Spinal cord (tissue), 10 donors: ENCODE results near the gene MAP2K2. TPM values are rescaled to one million over a fixed set of nuclear protein-coding genes. Genes with fewer than 3 reads are reported as not detected.

Experiments used
- DNase-seq, 6 donors: peaks; one replicate each; pipeline versions ENCODE4 v3.0.0 to v3.0.0-alpha.2; 2013 to 2015; ENCODE audit warnings: low spot score in 6 of 6, low read depth in 4 of 6
- H3K27ac ChIP-seq: one replicate; pipeline ENCODE4 v1.5.1; 2013; ENCODE audit warnings: low read depth, low read length, control low read depth
- H3K27me3 ChIP-seq: one replicate; pipeline ENCODE4 v1.6.1; 2013; ENCODE audit warnings: low read length; ENCODE audit not compliant: control insufficient read depth, insufficient read depth
- H3K36me3 ChIP-seq: one replicate; pipeline ENCODE4 v1.6.1; 2013; ENCODE audit warnings: low read length; ENCODE audit not compliant: control insufficient read depth, insufficient read depth
- H3K4me1 ChIP-seq: one replicate; pipeline ENCODE4 v1.6.1; 2013; ENCODE audit warnings: low read length; ENCODE audit not compliant: control insufficient read depth, insufficient read depth
- H3K4me3 ChIP-seq: one replicate; pipeline ENCODE4 v1.5.1; 2013; ENCODE audit warnings: low read depth, low read length, control low read depth
- H3K9me3 ChIP-seq: one replicate; pipeline ENCODE4 v1.6.1; 2013; ENCODE audit warnings: low read length; ENCODE audit not compliant: control insufficient read depth, insufficient read depth
- WGBS: methylation state at CpG from one replicate; pipeline ENCODE4 v1.1.5; 2013; ENCODE audit warnings: missing lambda C conversion rate; ENCODE audit not compliant: insufficient coverage; 5-methylcytosine and 5-hydroxymethylcytosine counted together
- polyA plus RNA-seq, 2 donors: library from polyadenylated mRNA; unstranded; fragments of 120-200 nt; gene quantifications; one replicate each; pipeline ENCODE4 v1.2.1, GENCODE V29; 2013; ENCODE audit not compliant: insufficient read length in 2 of 2
- small RNA-seq: library from RNA; depleted of rRNA; stranded (forward); fragments of <200 nt; gene quantifications from one replicate; pipeline ENCODE3, GENCODE V24; 2014; ENCODE audit warnings: low replicate concordance
- total RNA-seq, 2 donors: library from RNA; depleted of rRNA in 1 of 2; stranded (reverse); fragments of 120-200 nt in 1 of 2; fragments of >200 nt in 1 of 2; gene quantifications; one replicate each; pipeline versions ENCODE4 v1.2.3 to v1.2.4, GENCODE V29; 2013 to 2014
- donor health status: healthy.

Gene MAP2K2
- total and polyA plus RNA-seq, 4 donors, result 72.6 to 188 (median 152) TPM

DNA sequence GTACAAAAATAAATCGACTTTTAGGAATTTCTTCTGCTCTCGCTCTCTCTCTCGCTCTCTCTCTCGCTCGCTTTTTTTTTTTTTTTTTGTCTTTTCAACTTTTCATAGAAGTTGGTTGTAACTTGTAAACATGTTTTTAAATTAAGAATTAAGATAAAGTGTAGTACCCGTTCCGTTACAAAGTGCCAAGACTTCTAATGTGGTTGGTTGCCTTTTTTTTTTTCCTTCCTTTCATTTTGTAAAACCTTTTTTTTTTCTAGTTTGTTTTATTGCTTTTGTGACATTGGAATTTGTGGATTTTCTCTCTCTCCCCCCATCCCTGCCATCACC, 77.6 kb downstream of the MAP2K2 start:
- H3K4me3 ChIP-seq, result no peak overlapping the region
- DNase-seq, result no peak
- no peaks in the 10 kb centered on the region for H3K9me3 ChIP-seq
- no CpG with 5 or more reads among the region's 7 CpGs for WGBS
- no peaks in the 10 kb centered on the region for H3K27me3 ChIP-seq
- peaks cover 77% of the 10 kb centered on the region for H3K36me3 ChIP-seq
- peaks cover 11% of the 10 kb centered on the region for H3K4me1 ChIP-seq
- no peak overlapping the region for H3K27ac ChIP-seq

DNA sequence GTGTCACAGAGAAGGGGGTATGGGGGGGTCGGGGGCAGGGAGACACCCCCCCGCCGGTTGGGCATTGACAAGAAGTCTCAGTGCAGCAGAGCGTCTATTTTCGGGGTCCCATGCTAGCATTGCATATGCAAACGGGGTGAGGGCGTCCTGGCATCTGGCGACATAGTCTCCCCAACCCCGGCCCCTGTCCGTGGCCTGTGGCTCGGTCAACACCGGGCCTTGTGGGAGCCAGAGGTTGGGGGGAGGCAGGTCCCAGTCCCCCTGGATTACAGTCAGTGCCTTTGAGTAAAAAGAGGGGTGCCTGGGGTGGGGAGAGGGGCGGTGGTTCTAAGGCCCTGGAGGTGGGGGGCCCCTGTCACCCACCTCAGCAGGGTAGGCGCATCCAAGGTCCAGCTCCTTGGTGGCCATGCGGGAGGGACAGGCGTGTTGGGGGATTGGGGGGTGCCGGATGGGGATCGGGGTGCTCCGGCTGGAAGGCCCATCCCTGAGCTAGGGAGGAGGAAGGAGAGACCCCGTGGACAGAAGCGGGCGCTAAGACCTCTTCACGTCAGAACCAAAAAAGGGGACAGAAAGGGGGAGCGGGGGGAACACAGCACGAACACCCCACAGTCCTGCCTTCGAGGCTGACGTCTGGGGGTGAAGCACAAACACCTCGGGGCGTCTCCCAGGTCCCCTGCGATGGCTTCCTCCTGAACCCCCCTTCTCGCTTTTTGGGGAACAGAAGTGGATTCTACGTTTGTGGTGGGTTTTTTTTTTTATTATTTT, 78.1 kb downstream of the MAP2K2 start:
- DNase-seq, result no peak
- WGBS, result 90% methylated on average over 26 of the region's 32 CpGs
- Histone ChIP-seq H3K27ac (no peak overlapping the region), H3K4me3 (no peak overlapping the region), H3K9me3 (no peaks in the 10 kb centered on the region), H3K36me3 (peaks cover 76% of the 10 kb centered on the region), H3K27me3 (no peaks in the 10 kb centered on the region), H3K4me1 (peaks cover 11% of the 10 kb centered on the region)

DNA sequence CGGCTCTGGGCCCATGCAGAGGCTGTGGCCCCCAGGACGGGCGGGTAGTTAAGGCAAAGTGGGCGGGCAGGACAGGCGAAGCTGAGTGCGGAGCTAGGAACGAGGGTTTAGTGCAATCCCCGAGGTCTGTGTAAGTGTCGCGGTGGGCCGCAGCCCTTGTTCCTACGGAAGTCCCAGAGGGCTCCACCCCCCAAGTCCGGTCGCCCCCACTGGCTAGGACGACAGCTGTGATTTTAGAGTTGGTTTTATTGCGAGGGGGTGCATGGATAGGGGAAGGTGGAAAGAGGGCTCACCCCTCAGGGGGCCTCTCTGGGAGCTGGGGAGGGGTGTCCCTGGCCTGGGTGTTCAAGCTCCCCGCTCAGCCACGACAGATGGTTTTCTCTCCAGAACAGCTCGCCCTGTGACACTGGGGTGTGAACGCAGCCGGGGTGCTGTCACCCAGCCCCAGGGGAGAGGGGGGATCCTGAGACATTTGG, 78.9 kb downstream of the MAP2K2 start:
- Histone ChIP-seq H3K27ac (no peak overlapping the region), H3K36me3 (peaks cover 76% of the 10 kb centered on the region), H3K27me3 (no peaks in the 10 kb centered on the region), H3K4me3 (no peak overlapping the region), H3K4me1 (peaks cover 11% of the 10 kb centered on the region), H3K9me3 (no peaks in the 10 kb centered on the region)
- WGBS, result 56% methylated on average over 12 of the region's 21 CpGs
- peak in 1 of 6 donors; percentile 64 for DNase-seq

DNA sequence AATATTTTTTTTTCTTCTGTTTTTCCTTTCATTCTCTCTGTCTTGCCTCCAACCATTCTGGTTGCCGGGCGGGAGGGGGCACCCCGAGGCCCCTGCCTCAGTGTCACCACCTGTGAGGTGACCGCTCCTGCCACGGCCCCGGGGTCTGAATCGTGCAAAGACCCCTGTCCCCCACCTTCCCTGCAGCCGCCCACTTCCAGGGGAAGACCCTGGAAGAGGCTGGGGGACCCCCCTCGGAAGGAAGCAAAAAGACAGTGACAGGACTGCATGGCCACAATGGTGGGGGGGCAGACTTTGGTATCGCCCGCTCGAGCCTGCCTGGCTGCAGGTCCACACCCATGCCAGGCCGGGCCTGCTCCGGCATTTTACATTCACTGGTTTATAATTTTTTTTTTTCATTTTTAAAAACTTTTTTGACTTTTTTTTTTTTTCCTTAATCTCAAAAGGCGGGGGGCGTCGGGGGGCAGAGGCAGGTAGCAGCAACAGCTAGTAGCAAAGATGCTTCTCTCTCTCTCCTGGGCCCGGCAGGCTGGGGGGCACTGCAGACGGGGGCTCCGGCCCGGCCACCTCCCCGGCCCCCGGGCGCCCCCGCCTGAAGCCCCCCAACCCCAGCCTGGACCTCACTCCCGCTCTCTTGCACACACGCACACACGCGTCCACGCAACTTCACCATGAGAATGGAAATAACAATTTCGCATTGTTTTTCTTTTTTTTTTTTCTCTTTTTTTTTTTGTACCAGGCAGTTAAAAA, 79.8 kb downstream of the MAP2K2 start:
- no peaks in the 10 kb centered on the region for H3K9me3 ChIP-seq
- H3K27ac ChIP-seq, result no peak overlapping the region
- 92% methylated on average over 7 of the region's 31 CpGs for WGBS
- H3K27me3 ChIP-seq, result no peaks in the 10 kb centered on the region
- H3K4me3 ChIP-seq, result no peak overlapping the region
- H3K4me1 ChIP-seq, result peaks cover 7% of the 10 kb centered on the region
- H3K36me3 ChIP-seq, result peaks cover 69% of the 10 kb centered on the region
- no peak for DNase-seq

DNA sequence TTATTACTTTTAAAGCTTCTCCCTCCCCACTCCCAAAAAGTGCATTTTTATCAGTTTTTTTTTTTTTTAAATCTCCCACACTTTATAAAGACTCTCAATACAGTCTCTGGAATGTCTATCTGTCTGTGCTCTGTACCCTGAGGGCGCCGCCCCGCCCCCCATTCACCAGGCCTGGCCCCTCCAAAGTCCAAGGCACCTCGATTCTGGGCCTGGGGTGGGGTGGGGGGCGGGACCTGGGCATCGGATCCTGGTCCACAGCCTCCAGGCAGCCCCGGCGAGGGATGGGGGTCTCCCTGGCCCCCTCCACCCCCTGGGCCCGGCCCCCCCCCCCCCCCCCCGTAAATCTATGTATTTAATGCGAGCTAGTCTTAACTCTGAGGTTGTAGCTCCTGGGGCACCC, 80.5 kb downstream of the MAP2K2 start:
- no peak overlapping the region for H3K4me3 ChIP-seq
- no CpG with 5 or more reads among the region's 11 CpGs for whole genome bisulfite sequencing
- H3K36me3 ChIP-seq, result peaks cover 71% of the 10 kb centered on the region
- no peaks in the 10 kb centered on the region for H3K9me3 ChIP-seq
- H3K27me3 ChIP-seq, result no peaks in the 10 kb centered on the region
- no peak for DNase-seq
- peaks cover 12% of the 10 kb centered on the region for H3K4me1 ChIP-seq
- H3K27ac ChIP-seq, result no peak overlapping the region

DNA sequence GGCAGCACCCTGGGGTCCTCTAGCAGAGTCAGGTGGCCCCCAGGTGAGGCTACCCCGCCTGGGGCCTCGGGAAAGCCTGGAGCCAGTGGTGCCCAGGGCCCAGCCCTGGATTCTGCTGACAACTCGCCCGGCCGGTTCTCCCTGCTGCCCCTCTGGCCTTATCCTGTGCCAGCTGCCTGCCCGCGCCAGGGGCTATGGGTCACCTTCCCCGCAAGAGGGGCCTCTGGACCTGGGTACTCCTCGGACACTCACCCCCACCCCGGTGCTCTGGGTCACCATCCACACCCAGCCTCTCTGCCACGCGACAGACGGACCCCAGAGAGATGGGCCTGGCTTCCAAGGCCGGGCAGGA, 81.2 kb downstream of the MAP2K2 start:
- Histone ChIP-seq H3K4me3 (no peak overlapping the region), H3K27ac (no peak overlapping the region), H3K36me3 (peaks cover 71% of the 10 kb centered on the region), H3K4me1 (peaks cover 12% of the 10 kb centered on the region), H3K27me3 (no peaks in the 10 kb centered on the region), H3K9me3 (no peaks in the 10 kb centered on the region)
- 79% methylated on average over 14 of the region's 14 CpGs for WGBS
- no peak for DNase-seq

DNA sequence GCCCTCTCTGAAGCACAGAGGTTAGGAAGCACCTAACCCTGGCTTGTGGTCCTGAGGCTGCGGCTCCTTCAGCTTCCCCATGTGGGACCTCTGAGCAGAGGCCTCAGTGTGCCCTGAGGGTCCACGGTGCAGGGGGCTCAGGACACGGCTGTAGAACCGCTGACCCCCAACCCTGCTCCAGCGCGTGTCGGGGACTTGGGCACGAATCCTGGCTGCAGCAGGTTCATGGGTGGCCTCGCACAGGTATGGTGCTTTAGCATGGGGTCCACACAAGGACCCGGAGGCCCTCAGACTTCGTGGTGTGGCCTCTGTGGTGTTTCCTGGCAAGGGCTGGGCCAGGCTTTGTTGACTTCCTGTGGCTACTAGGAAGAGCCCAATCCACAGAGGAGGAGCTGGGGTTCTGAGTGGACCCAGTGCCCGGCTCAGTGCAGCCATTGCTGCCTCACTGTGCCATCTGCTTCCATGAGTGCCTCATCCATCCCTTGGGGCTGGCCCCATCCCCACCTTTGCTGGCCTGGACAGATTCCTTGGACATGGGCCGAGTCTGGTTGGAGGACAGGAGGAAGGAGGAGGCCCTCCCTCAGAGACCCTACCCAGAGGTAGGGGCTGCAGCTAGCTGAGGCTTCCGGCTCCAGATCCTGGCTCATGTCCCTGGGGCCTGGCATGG, 81.7 kb downstream of the MAP2K2 start:
- no peak overlapping the region for H3K27ac ChIP-seq

More for the DNA sequence above, 81.7 kb downstream of the MAP2K2 start:
- WGBS, result 93% methylated on average over 14 of the region's 14 CpGs
- Histone ChIP-seq H3K4me3 (no peak overlapping the region), H3K9me3 (no peaks in the 10 kb centered on the region), H3K4me1 (peaks cover 12% of the 10 kb centered on the region), H3K36me3 (peaks cover 71% of the 10 kb centered on the region), H3K27me3 (no peaks in the 10 kb centered on the region)
- no peak for DNase-seq

Small RNA genes within 50 kb of the gene (small RNA-seq; reads per million reads assigned to genes)
- not detected for gene RF00017

Other genes with a start within 250 kb of the MAP2K2 start
- 10 to 100 TPM; 38.1 to 48.9 TPM for gene ATCAY, start 243.4 kb downstream of the MAP2K2 start, total RNA-seq
- 100 to 1,000 TPM; 134 to 158 TPM for gene ATCAY, start 243.4 kb downstream of the MAP2K2 start, polyA plus RNA-seq
- under 1 TPM in 1 of 2 donors, not detected in 1; 0.28 TPM for gene NMRK2, start 191.1 kb downstream of the MAP2K2 start, total RNA-seq
- gene NMRK2, start 191.1 kb downstream of the MAP2K2 start, polyA plus RNA-seq, result under 1 TPM in 1 of 2 donors, not detected in 1; 0.74 TPM
- 10 to 100 TPM; 40.1 to 52.1 TPM for gene DAPK3, start 153.0 kb downstream of the MAP2K2 start, total RNA-seq
- gene DAPK3, start 153.0 kb downstream of the MAP2K2 start, polyA plus RNA-seq, result 10 to 100 TPM; 67.2 to 79.6 TPM
- 1,000 to 10,000 TPM; 1,335 to 1,977 TPM for gene EEF2, start 138.7 kb downstream of the MAP2K2 start, total RNA-seq
- gene EEF2, start 138.7 kb downstream of the MAP2K2 start, polyA plus RNA-seq, result 1,000 to 10,000 TPM; 1,625 to 1,669 TPM
- gene PIAS4, start 116.4 kb downstream of the MAP2K2 start, total RNA-seq, result 10 to 100 TPM; 24.8 to 26.3 TPM
- 10 to 100 TPM; 33.2 to 37.7 TPM for gene PIAS4, start 116.4 kb downstream of the MAP2K2 start, polyA plus RNA-seq
- gene ZBTB7A, start 57.2 kb downstream of the MAP2K2 start, total RNA-seq, result 1 to 10 TPM; 6.6 to 6.9 TPM
- 10 to 100 TPM; 12.7 to 14.6 TPM for gene ZBTB7A, start 57.2 kb downstream of the MAP2K2 start, polyA plus RNA-seq
- not detected for gene CREB3L3, start 29.5 kb upstream of the MAP2K2 start, total RNA-seq
- gene CREB3L3, start 29.5 kb upstream of the MAP2K2 start, polyA plus RNA-seq, result under 1 TPM; 0.44 to 0.48 TPM
- 1 to 10 TPM; 8.1 to 9.1 TPM for gene SIRT6, start 58.4 kb upstream of the MAP2K2 start, total RNA-seq
- gene SIRT6, start 58.4 kb upstream of the MAP2K2 start, polyA plus RNA-seq, result 10 to 100 TPM; 39.8 to 45.4 TPM
- gene ANKRD24, start 58.6 kb upstream of the MAP2K2 start, total RNA-seq, result 1 to 10 TPM; 2.8 to 3.1 TPM
- gene ANKRD24, start 58.6 kb upstream of the MAP2K2 start, polyA plus RNA-seq, result 10 to 100 TPM; 10.4 to 13.7 TPM
- gene EBI3, start 105.4 kb upstream of the MAP2K2 start, total RNA-seq, result under 1 TPM; 0.69 to 0.77 TPM
- gene EBI3, start 105.4 kb upstream of the MAP2K2 start, polyA plus RNA-seq, result 1 to 10 TPM in 1 of 2 donors, under 1 TPM in 1; 0.89 to 1.6 TPM
- gene YJU2, start 123.0 kb upstream of the MAP2K2 start, total RNA-seq, result 10 to 100 TPM; 12.5 to 25.2 TPM
- gene YJU2, start 123.0 kb upstream of the MAP2K2 start, polyA plus RNA-seq, result 10 to 100 TPM; 26.6 to 27.0 TPM
- 10 to 100 TPM in 1 of 2 donors, 1 to 10 TPM in 1; 6.7 to 10.4 TPM for gene SHD, start 155.1 kb upstream of the MAP2K2 start, total RNA-seq
- 10 to 100 TPM; 68.4 to 77.1 TPM for gene SHD, start 155.1 kb upstream of the MAP2K2 start, polyA plus RNA-seq
- gene TMIGD2, start 178.3 kb upstream of the MAP2K2 start, total RNA-seq, result under 1 TPM; 0.79 to 0.94 TPM
- gene TMIGD2, start 178.3 kb upstream of the MAP2K2 start, polyA plus RNA-seq, result 1 to 10 TPM; 1.1 to 1.6 TPM
- gene FSD1, start 180.5 kb upstream of the MAP2K2 start, total RNA-seq, result 10 to 100 TPM; 15.9 to 34.4 TPM
- 100 to 1,000 TPM; 107 to 118 TPM for gene FSD1, start 180.5 kb upstream of the MAP2K2 start, polyA plus RNA-seq
- 10 to 100 TPM in 1 of 2 donors, 1 to 10 TPM in 1; 3.2 to 21.9 TPM for gene STAP2, start 214.7 kb upstream of the MAP2K2 start, total RNA-seq
- gene STAP2, start 214.7 kb upstream of the MAP2K2 start, polyA plus RNA-seq, result 1 to 10 TPM; 5.2 to 8.5 TPM
- gene MPND, start 219.4 kb upstream of the MAP2K2 start, total RNA-seq, result 10 to 100 TPM; 10.8 to 13.0 TPM
- gene MPND, start 219.4 kb upstream of the MAP2K2 start, polyA plus RNA-seq, result 10 to 100 TPM; 42.6 to 47.4 TPM